ENCODE measurements around the gene NAPG. TPM values are rescaled to one million over a fixed set of nuclear protein-coding genes. Genes with fewer than 3 reads are reported as not detected.

The NAPG gene
- total RNA-seq, 1 donor from 2014 or later, result 33.2 TPM

GRCh38 chr18:10558243-10558966, 32.6 kb downstream of the NAPG start:
- FAIRE-seq, result no peak
- H3K27ac ChIP-seq (ENCODE audit: low read depth, low read length), result no peak overlapping the region
- no peak overlapping the region for H3K9ac ChIP-seq (ENCODE audit: low read length)
- DNase-seq (ENCODE audit: low read depth), result no peak
- H3K4me3 ChIP-seq (ENCODE audit: insufficient read depth, low read depth, low read length), result no peak overlapping the region
- H3K79me2 ChIP-seq (ENCODE audit: insufficient read depth, low read length), result no peaks in the 10 kb centered on the region
- peaks cover 12% of the 10 kb centered on the region for H3K4me1 Mint-ChIP-seq (ENCODE audit: low read depth, unreplicated experiment)
- H4K20me1 ChIP-seq (ENCODE audit: insufficient read depth, low read length), result peaks cover 13% of the 10 kb centered on the region
- H3K27ac Mint-ChIP-seq (ENCODE audit: unreplicated experiment), result no peak overlapping the region
- no peak overlapping the region for H3K4me3 Mint-ChIP-seq (ENCODE audit: unreplicated experiment)
- H2AFZ ChIP-seq (ENCODE audit: low read depth, low read length), result no peak overlapping the region
- H3K36me3 ChIP-seq (ENCODE audit: insufficient read depth, low read length), result peaks cover 23% of the 10 kb centered on the region
- no peaks in the 10 kb centered on the region for H3K9me3 ChIP-seq (ENCODE audit: insufficient read depth, low read depth, low read length)
- no peaks in the 10 kb centered on the region for H3K9me3 Mint-ChIP-seq (ENCODE audit: unreplicated experiment)
- TF ChIP-seq EZH2 (IDR thresholded peaks at IDR 0.05; ENCODE audit: insufficient read depth, low read length), result no peak
- TF ChIP-seq CTCF (IDR thresholded peaks at IDR 0.05; ENCODE audit: insufficient read depth, low read depth, low read length), result no peak
- no peak overlapping the region for H3K4me2 ChIP-seq (ENCODE audit: low read length)
- H3K27me3 ChIP-seq (ENCODE audit: insufficient read depth, low read length), result no peaks in the 10 kb centered on the region
- H3K36me3 Mint-ChIP-seq (ENCODE audit: low read depth, unreplicated experiment), result peaks cover 32% of the 10 kb centered on the region
- peaks cover 10% of the 10 kb centered on the region for H3K4me1 ChIP-seq (ENCODE audit: insufficient read depth, low read length)
- no peaks in the 10 kb centered on the region for H3K27me3 Mint-ChIP-seq (ENCODE audit: low read depth, unreplicated experiment)

GRCh38 chr18:10558967-10559298, 33.1 kb downstream of the NAPG start:
- no peaks in the 10 kb centered on the region for H3K27me3 Mint-ChIP-seq (ENCODE audit: low read depth, unreplicated experiment)
- TF ChIP-seq EZH2 (IDR thresholded peaks at IDR 0.05; ENCODE audit: insufficient read depth, low read length) (no peak), CTCF (IDR thresholded peaks at IDR 0.05; ENCODE audit: insufficient read depth, low read depth, low read length) (no peak)
- H4K20me1 ChIP-seq (ENCODE audit: insufficient read depth, low read length), result peaks cover 13% of the 10 kb centered on the region
- H3K79me2 ChIP-seq (ENCODE audit: insufficient read depth, low read length), result no peaks in the 10 kb centered on the region
- no peak overlapping the region for H3K27ac ChIP-seq (ENCODE audit: low read depth, low read length)
- no peak overlapping the region for H3K4me2 ChIP-seq (ENCODE audit: low read length)
- peaks cover 12% of the 10 kb centered on the region for H3K4me1 Mint-ChIP-seq (ENCODE audit: low read depth, unreplicated experiment)
- no peaks in the 10 kb centered on the region for H3K27me3 ChIP-seq (ENCODE audit: insufficient read depth, low read length)
- H3K36me3 ChIP-seq (ENCODE audit: insufficient read depth, low read length), result peaks cover 22% of the 10 kb centered on the region
- no peaks in the 10 kb centered on the region for H3K9me3 Mint-ChIP-seq (ENCODE audit: unreplicated experiment)
- no peak overlapping the region for H3K4me3 Mint-ChIP-seq (ENCODE audit: unreplicated experiment)
- H3K9me3 ChIP-seq (ENCODE audit: insufficient read depth, low read depth, low read length), result no peaks in the 10 kb centered on the region
- peaks cover 10% of the 10 kb centered on the region for H3K4me1 ChIP-seq (ENCODE audit: insufficient read depth, low read length)
- no peak for DNase-seq (ENCODE audit: low read depth)
- H3K36me3 Mint-ChIP-seq (ENCODE audit: low read depth, unreplicated experiment), result peaks cover 30% of the 10 kb centered on the region
- no peak overlapping the region for H3K9ac ChIP-seq (ENCODE audit: low read length)
- no peak overlapping the region for H3K27ac Mint-ChIP-seq (ENCODE audit: unreplicated experiment)
- H3K4me3 ChIP-seq (ENCODE audit: insufficient read depth, low read depth, low read length), result no peak overlapping the region
- no peak for FAIRE-seq
- H2AFZ ChIP-seq (ENCODE audit: low read depth, low read length), result no peak overlapping the region

All from astrocyte (in vitro differentiated cells and primary cell).